HG02840 (cell line): ENCODE data around the gene CCDC174.

Experiments
- ATAC-seq: cut with Tn5 transposase; IDR thresholded peaks from one replicate; pipeline ENCODE4 v1.9.1; 2021; ENCODE audit warnings: mild to moderate bottlenecking, moderate library complexity, moderate number of reproducible peaks; ENCODE audit not compliant: unreplicated experiment, low FRiP score

Gene CCDC174

GRCh38 chr3:14691239-14691638 is 39.7 kb downstream of the CCDC174 start:
- ATAC-seq, result peak; percentile 53

GRCh38 chr3:14691719-14692118 is 40.2 kb downstream of the CCDC174 start:
- no peak for ATAC-seq

GRCh38 chr3:14698601-14699244 is 47.2 kb downstream of the CCDC174 start:
- no peak for ATAC-seq

GRCh38 chr3:14699643-14700042 is 48.1 kb downstream of the CCDC174 start:
- ATAC-seq, result no peak

- no peak for ATAC-seq
Measured at GRCh38 chr3:14700891-14701290, 49.3 kb downstream of the CCDC174 start.

- no peak for ATAC-seq
Measured at GRCh38 chr3:14701676-14702075, 50.1 kb downstream of the CCDC174 start.

GRCh38 chr3:14703128-14703750 is 51.7 kb downstream of the CCDC174 start:
- no peak for ATAC-seq

GRCh38 chr3:14703791-14704190 is 52.2 kb downstream of the CCDC174 start:
- no peak for ATAC-seq

- ATAC-seq, result no peak
Measured at GRCh38 chr3:14706096-14706495, 54.5 kb downstream of the CCDC174 start.

GRCh38 chr3:14716591-14716990 is 65.0 kb downstream of the CCDC174 start:
- ATAC-seq, result no peak

GRCh38 chr3:14717307-14717706 is 65.7 kb downstream of the CCDC174 start:
- no peak for ATAC-seq

GRCh38 chr3:14718539-14718938 is 67.0 kb downstream of the CCDC174 start:
- no peak for ATAC-seq

- no peak for ATAC-seq
Measured at GRCh38 chr3:14719006-14719405, 67.4 kb downstream of the CCDC174 start.

GRCh38 chr3:14721126-14721864 is 69.7 kb downstream of the CCDC174 start:
- no peak for ATAC-seq
